GM12878 (cell line): ENCODE data around the gene ZYG11A. TPM values are rescaled to one million over a fixed set of nuclear protein-coding genes. Genes with fewer than 3 reads are reported as not detected.

ENCODE experiments used
- ATAC-seq: fragments of 200-7000 bp; cut with Tn5 transposase; 3 replicates; pipeline ENCODE4 v1.9.1; 2020; ENCODE audit warnings: mild to moderate bottlenecking, moderate library complexity
- BruUV-seq: library from RNA; stranded (reverse); fragments of 400-500 nt; replicated peaks from 2 replicates; lab custom pipeline; 2021; lab: Mats Ljungman, UMichigan
- CTCF ChIA-PET: fragments of 300-600 bp; sonication (Branson Sonifier 250); formaldehyde crosslinking; extraction: SDS; loops from one replicate; lab custom pipeline; 2021; ENCODE audit warnings: inconsistent platforms; lab: Yijun Ruan, JAX
- POLR2A ChIA-PET: fragments of 350-600 bp; formaldehyde crosslinking; extraction: SDS; loops from one replicate; lab custom pipeline; 2021; ENCODE audit warnings: inconsistent platforms; lab: Charles Lee
- RAD21 ChIA-PET: fragments of 300-600 bp; sonication (Branson Sonifier 250); formaldehyde crosslinking; loops from one replicate; lab custom pipeline; 2023; ENCODE audit warnings: antibody characterized with exemption; ENCODE audit not compliant: unreplicated experiment; lab: Charles Lee
- SMC1A ChIA-PET: fragments of 300-600 bp; sonication (Branson Sonifier 250); formaldehyde crosslinking; loops from one replicate; lab custom pipeline; 2023; ENCODE audit not compliant: unreplicated experiment, uncharacterized antibody; lab: Charles Lee
- DNase-seq: peaks from one replicate; pipeline ENCODE4 v3.0.0-alpha.2; 2011; ENCODE audit warnings: low read depth, low spot score
- FAIRE-seq: peaks from 3 replicates; lab custom pipeline; 2011; peaks lifted over from hg19 to GRCh38; lab: Jason Lieb, UNC
- H2AFZ ChIP-seq: 2 replicates; pipeline ENCODE4 v1.6.0; 2011; ENCODE audit warnings: low read depth, low read length, control low read depth; ENCODE audit not compliant: control insufficient read depth
- H3K27ac ChIP-seq: 2 replicates; pipeline ENCODE4 v1.5.1; 2011; ENCODE audit warnings: control low read depth; ENCODE audit not compliant: control insufficient read depth, insufficient read depth
- H3K27me3 ChIP-seq, 2 experiments: replicated peaks in 1 of 2; 2 replicates each; pipeline versions ENCODE4 v1.6.0 to v1.6.1; 2011; ENCODE audit warnings: low read length in 1 of 2; ENCODE audit not compliant: control insufficient read depth in 2 of 2, insufficient read depth in 2 of 2
- H3K36me3 ChIP-seq, 2 experiments: 2 replicates each; pipeline ENCODE4 v1.5.1; 2011; ENCODE audit warnings: low read length in 1 of 2; ENCODE audit not compliant: control insufficient read depth in 2 of 2, insufficient read depth in 2 of 2
- H3K4me1 ChIP-seq: 2 replicates; pipeline ENCODE4 v1.6.1; 2011; ENCODE audit warnings: mild to moderate bottlenecking, low read length, moderate library complexity, mixed read lengths; ENCODE audit not compliant: control insufficient read depth, insufficient read depth
- H3K4me2 ChIP-seq: 2 replicates; pipeline ENCODE4 v1.6.0; 2011; ENCODE audit warnings: control low read depth; ENCODE audit not compliant: control insufficient read depth, insufficient read depth
- H3K4me3 ChIP-seq: fragments of 200-600 bp; sonication (generic); 2 replicates; pipeline ENCODE4 v1.5.1; 2016
- H3K79me2 ChIP-seq: 2 replicates; pipeline ENCODE4 v1.6.0; 2011; ENCODE audit warnings: low read length; ENCODE audit not compliant: control insufficient read depth, insufficient read depth
- H3K9ac ChIP-seq: 2 replicates; pipeline ENCODE4 v1.8.0; 2011; ENCODE audit warnings: low read length, control low read depth, mixed read lengths; ENCODE audit not compliant: control insufficient read depth, insufficient read depth
- H3K9me3 ChIP-seq: replicated peaks from 3 replicates; pipeline ENCODE4 v1.5.1; 2011; ENCODE audit warnings: mild to moderate bottlenecking, low read length; ENCODE audit not compliant: control insufficient read depth, insufficient read depth
- H4K20me1 ChIP-seq: 2 replicates; pipeline ENCODE4 v1.6.0; 2011; ENCODE audit not compliant: control insufficient read depth, insufficient read depth
- CBX5 ChIP-seq: sonication (generic); IDR thresholded peaks from 2 replicates; pipeline ENCODE4 v1.6.1; 2016; ENCODE audit warnings: low read depth, moderate library complexity, mild to moderate bottlenecking, inconsistent platforms
- SMAD1 ChIP-seq: fragments of 450-650 bp; IDR thresholded peaks from 2 replicates; pipeline ENCODE4 v1.6.1; 2018; ENCODE audit warnings: mild to moderate bottlenecking, low read depth; ENCODE audit not compliant: partially characterized antibody
- WGBS: methylation state at CpG from one replicate; pipeline ENCODE4 v1.1.6; 2016; ENCODE audit warnings: low lambda C conversion rate; ENCODE audit not compliant: insufficient replicate concordance, insufficient coverage; ENCODE audit errors: missing lambda C conversion rate; 5-methylcytosine and 5-hydroxymethylcytosine counted together
- in situ Hi-C: fragments of 300-500 bp; cut with MboI; formaldehyde crosslinking; loops from 9 replicates; pipeline ENCODE4 v1.14.3; 2018; ENCODE audit warnings: mixed read lengths
- intact Hi-C: fragments of 100-400 bp; cut with micrococcal nuclease; formaldehyde crosslinking; loops from one replicate; pipeline ENCODE4 v1.14.2; 2022; ENCODE audit not compliant: unreplicated experiment
- polyA plus RNA-seq, 11 experiments: library from polyadenylated mRNA; depleted of rRNA in 4 of 11; unstranded in 6 of 11; stranded (reverse) in 5 of 11; fragments of >200 nt; fragmentation: Nextera tagmentation in 4 of 11; fragmentation: Illumina TruSeq in 1 of 11; extraction: Ambion mirVana in 4 of 11; extraction: Trizol in 1 of 11; gene quantifications; 1 replicate in 1 of 11; 2 replicates in 10 of 11; pipeline versions ENCODE4 v1.2.1 to v1.2.3, GENCODE V29; 2011 to 2016; ENCODE audit warnings: inconsistent platforms in 2 of 11, missing spikeins in 2 of 11, low read depth in 1 of 11
- total RNA-seq, 4 experiments: library from RNA; depleted of rRNA in 3 of 4; stranded (reverse); fragments of >200 nt in 3 of 4; fragmentation: Illumina TruSeq in 1 of 4; extraction: Trizol in 1 of 4; gene quantifications; 2 replicates each; pipeline versions ENCODE4 v1.2.1 to v1.2.3, GENCODE V29; 2013 to 2021
- TF ChIP-seq, protein P1 (sequence below): fragments of 450-650 bp; IDR thresholded peaks from 2 replicates; pipeline ENCODE4 v1.6.1; 2017; ENCODE audit warnings: mild to moderate bottlenecking, moderate library complexity

Gene ZYG11A
- total and polyA plus RNA-seq, 10 of the 15 experiments (the other 5 are each of a cell fraction or from before 2014, with no cell fraction given) = 0.22 to 6.4 (median 0.68) TPM

DNA sequence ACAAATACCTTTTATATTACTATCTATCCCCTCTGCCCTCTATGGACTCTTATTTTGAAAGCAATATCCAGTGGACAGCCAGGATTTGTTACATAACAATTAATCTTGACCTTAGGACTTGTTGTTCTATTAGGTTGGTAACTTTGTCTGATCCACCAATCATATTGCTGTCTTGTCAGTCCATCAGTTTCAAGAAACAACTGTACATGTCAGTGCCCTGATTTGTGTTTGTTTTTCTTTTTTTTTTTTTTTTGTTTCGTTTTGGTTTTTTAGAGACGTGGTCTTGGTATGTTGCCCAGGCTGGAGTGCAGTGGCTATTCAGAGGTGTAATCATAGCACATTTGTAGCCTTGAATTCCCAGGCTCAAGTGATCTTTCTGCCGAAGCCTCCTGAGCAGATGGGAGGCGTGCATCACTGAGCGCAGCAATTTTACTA, 83.0 kb downstream of the ZYG11A start:
- no peaks in the 10 kb centered on the region for H4K20me1 ChIP-seq
- H3K4me2 ChIP-seq = no peak overlapping the region
- CTCF ChIA-PET = no interaction called here
- SMC1A ChIA-PET = interaction anchor here (0.5 to 1.8 kb wide), 2 partner anchors 15 to 35 kb away, joined by 3 to 4 read pairs; no protein-coding TSS in a partner anchor
- intact Hi-C loops (no loop called here), in situ Hi-C loops (no loop called here)
- no peaks in the 10 kb centered on the region for H3K9me3 ChIP-seq
- H3K9ac ChIP-seq = no peak overlapping the region
- no peaks in the 10 kb centered on the region for H3K27me3 ChIP-seq
- H3K4me3 ChIP-seq = no peak overlapping the region
- FAIRE-seq = no peak
- no peak for DNase-seq
- POLR2A ChIA-PET = no interaction called here
- H3K27ac ChIP-seq = no peak overlapping the region
- ATAC-seq = no peak
- TF ChIP-seq CBX5 (no peak), SMAD1 (no peak)
- RAD21 ChIA-PET = no interaction called here
- H3K36me3 ChIP-seq = no peaks in the 10 kb centered on the region
- WGBS = 69% methylated on average over 5 of the region's 5 CpGs
- no peaks in the 10 kb centered on the region; the same call in 1 of the 2 replicates for H3K4me1 ChIP-seq
- BruUV-seq = no TSS peak
- H3K79me2 ChIP-seq = no peaks in the 10 kb centered on the region; the same call in 1 of the 2 replicates
- no peak overlapping the region for H2AFZ ChIP-seq

DNA sequence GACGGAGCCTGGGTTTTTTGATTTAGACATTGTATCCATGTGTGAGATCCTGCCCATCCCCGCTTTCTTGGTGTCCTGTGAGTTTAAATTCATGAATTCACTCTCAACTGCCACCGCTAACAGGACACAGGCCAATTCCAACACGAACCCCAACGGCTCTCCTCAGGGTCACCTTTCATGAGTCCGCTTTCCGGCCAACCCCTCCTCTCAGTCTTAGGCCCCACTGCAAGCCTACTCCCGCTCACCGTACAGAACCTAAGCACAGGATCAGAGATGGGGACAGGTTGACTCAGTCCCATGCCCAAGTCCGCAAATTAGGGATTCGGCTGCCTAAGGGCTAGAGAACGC, 84.3 kb downstream of the ZYG11A start:
- in situ Hi-C loops = no loop called here

More for the DNA sequence above, 84.3 kb downstream of the ZYG11A start:
- no peaks in the 10 kb centered on the region for H4K20me1 ChIP-seq
- H3K36me3 ChIP-seq = no peaks in the 10 kb centered on the region
- H3K27me3 ChIP-seq = no peaks in the 10 kb centered on the region
- H2AFZ ChIP-seq = peak overlapping the region; percentile 94
- POLR2A ChIA-PET = interaction anchor here (0.9 kb wide), 1 partner anchor 521 kb away, joined by 3 read pairs; no protein-coding TSS in a partner anchor
- H3K4me2 ChIP-seq = peak overlapping the region; percentile 91
- H3K27ac ChIP-seq = no peak overlapping the region
- ATAC-seq = no peak; the same call in 2 of the 3 replicates
- H3K4me3 ChIP-seq = peak overlapping the region; percentile 79; the same call in 1 of the 2 replicates
- 43% methylated on average over 11 of the region's 12 CpGs for WGBS
- no peak for DNase-seq
- TF ChIP-seq, protein P1, sequence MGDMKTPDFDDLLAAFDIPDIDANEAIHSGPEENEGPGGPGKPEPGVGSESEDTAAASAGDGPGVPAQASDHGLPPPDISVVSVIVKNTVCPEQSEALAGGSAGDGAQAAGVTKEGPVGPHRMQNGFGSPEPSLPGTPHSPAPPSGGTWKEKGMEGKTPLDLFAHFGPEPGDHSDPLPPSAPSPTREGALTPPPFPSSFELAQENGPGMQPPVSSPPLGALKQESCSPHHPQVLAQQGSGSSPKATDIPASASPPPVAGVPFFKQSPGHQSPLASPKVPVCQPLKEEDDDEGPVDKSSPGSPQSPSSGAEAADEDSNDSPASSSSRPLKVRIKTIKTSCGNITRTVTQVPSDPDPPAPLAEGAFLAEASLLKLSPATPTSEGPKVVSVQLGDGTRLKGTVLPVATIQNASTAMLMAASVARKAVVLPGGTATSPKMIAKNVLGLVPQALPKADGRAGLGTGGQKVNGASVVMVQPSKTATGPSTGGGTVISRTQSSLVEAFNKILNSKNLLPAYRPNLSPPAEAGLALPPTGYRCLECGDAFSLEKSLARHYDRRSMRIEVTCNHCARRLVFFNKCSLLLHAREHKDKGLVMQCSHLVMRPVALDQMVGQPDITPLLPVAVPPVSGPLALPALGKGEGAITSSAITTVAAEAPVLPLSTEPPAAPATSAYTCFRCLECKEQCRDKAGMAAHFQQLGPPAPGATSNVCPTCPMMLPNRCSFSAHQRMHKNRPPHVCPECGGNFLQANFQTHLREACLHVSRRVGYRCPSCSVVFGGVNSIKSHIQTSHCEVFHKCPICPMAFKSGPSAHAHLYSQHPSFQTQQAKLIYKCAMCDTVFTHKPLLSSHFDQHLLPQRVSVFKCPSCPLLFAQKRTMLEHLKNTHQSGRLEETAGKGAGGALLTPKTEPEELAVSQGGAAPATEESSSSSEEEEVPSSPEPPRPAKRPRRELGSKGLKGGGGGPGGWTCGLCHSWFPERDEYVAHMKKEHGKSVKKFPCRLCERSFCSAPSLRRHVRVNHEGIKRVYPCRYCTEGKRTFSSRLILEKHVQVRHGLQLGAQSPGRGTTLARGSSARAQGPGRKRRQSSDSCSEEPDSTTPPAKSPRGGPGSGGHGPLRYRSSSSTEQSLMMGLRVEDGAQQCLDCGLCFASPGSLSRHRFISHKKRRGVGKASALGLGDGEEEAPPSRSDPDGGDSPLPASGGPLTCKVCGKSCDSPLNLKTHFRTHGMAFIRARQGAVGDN = no peak
- BruUV-seq = no TSS peak
- SMC1A ChIA-PET = no interaction called here
- no peak overlapping the region for H3K9ac ChIP-seq
- no peaks in the 10 kb centered on the region; the same call in 1 of the 2 replicates for H3K79me2 ChIP-seq
- no peaks in the 10 kb centered on the region for H3K9me3 ChIP-seq
- CTCF ChIA-PET = no interaction called here
- H3K4me1 ChIP-seq = no peaks in the 10 kb centered on the region; the same call in 1 of the 2 replicates
- RAD21 ChIA-PET = no interaction called here
- intact Hi-C loops = no loop called here
- FAIRE-seq = peak; percentile 44
